ENCODE measurements around the gene UBE3C.
"Not testable (repeated sequence)": the region's sequence is repeated elsewhere in the genome, so short reads cannot be mapped to it uniquely, and the experiment has no call there.

The UBE3C gene

GRCh38 chr7:157130849-157131248, 7.9 kb upstream of the UBE3C start:
- DNase-seq (ENCODE audit: low read depth), result not testable (repeated sequence)

GRCh38 chr7:157132796-157133195, 5.9 kb upstream of the UBE3C start:
- no peak for DNase-seq (ENCODE audit: low read depth)

GRCh38 chr7:157133304-157133703, 5.4 kb upstream of the UBE3C start:
- DNase-seq (ENCODE audit: low read depth), result no peak

DNA sequence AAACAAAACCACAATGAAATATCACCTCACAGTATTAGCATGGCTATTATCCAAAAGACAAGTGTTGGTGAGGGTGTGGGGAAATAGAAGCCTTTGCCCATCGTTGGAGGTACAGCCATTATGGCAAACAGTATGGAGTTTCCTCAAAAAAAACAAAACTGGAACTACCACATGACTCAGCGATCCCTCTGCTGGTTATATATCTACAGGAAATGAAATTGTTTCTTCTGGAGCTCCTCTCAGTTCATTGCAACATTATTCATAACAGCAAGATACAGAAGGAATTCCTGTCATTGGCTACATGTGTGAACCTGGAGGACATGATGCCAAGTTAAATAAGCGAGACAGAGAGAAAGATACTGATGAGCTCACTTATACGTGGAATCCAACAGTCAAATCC, 2.4 kb upstream of the UBE3C start:
- DNase-seq (ENCODE audit: low read depth), result peak; percentile 42

- DNase-seq (ENCODE audit: low read depth), result no peak
Observed at GRCh38 chr7:157138101-157138423, 664 bp upstream of the UBE3C start.

DNA sequence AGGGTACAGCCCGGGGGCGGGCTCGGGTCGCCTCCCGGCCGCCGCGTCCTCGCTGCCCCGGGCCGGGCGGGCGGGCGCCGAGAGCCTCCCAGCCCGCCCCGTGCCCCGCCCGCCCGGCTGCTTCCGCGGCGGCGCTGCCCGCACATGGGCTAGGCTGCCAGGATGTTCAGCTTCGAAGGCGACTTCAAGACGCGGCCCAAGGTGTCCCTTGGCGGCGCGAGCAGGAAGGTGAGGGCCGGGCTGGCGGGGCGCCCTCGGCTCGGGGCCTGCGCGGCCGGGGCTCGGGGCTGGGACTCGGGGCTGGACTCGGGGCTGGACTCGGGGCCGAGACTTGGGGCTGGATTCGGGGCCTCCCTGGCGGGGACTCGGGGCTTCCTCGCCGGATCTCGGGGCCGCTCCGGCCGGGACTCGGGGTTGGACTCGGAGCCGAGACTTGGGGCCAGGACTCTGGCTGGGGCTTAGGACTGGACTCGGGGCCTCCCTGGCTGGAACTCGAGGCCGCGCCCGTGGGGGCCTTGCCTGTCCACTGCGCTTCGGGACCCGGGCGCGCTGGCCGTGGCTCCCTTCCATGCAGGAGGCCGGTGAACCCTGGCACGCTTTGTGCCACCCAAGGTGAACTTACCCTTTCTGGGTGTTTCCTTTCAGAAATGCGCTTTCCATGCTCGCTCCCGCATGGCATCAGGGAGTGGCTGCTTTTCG, 534 bp downstream of the UBE3C start:
- no peak for DNase-seq (ENCODE audit: low read depth)

DNA sequence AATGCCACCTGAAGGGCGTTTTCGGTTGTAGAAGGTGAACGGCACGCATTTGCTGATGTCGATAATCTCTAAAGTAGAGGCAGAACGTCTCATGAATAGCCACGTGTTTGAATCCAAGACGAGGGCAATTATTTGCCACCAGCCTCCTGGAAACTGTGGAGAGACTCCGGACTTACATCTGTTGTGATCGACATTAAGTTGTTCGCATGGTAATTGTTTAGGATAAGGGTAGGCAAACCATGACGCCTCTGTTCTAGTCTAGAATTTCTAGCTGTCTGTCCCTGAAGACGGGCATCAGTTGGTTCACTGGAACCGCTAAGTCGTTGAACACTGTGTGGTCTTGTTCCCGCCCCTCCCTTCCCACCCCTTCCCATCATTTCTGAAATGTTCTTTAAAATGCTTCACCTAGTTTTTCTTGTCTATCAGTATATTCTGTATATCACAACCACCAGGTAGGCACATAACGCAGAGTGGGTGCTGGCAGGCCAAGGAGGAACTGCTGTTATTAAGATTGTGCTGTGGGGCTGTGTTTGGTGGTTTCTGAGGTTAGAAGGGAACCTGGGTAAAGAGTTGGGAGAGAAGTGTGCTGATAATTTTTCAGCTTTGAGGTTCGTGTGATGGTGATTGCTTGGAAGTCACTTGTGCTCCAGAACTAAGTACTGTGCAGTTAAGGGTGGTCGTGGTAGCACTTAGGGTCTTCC, 1.2 kb downstream of the UBE3C start:
- DNase-seq (ENCODE audit: low read depth), result no peak

- no peak for DNase-seq (ENCODE audit: low read depth)
Observed at GRCh38 chr7:157140511-157140905, 1.8 kb downstream of the UBE3C start.

GRCh38 chr7:157141525-157142060, 2.9 kb downstream of the UBE3C start:
- DNase-seq (ENCODE audit: low read depth), result no peak

DNA sequence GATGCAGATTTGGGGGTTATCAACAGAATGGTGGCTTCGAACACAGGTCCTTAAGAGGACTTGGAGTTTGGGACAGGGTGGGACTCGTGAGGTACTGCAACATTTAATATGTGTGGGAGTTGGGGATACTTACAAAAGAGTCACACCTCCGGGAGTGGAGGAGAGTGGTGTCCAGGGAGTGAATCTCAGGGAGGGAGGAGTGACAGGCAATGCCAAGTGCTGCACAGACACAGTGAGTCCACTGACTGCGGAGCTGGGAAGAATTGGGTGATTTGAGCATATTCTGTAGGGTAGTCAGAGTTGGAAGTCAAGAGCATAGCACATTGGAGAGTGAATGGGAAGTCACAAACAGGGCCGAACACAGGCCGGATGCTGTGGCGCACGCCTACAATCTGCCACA, 5.1 kb downstream of the UBE3C start:
- DNase-seq (ENCODE audit: low read depth), result no peak

DNA sequence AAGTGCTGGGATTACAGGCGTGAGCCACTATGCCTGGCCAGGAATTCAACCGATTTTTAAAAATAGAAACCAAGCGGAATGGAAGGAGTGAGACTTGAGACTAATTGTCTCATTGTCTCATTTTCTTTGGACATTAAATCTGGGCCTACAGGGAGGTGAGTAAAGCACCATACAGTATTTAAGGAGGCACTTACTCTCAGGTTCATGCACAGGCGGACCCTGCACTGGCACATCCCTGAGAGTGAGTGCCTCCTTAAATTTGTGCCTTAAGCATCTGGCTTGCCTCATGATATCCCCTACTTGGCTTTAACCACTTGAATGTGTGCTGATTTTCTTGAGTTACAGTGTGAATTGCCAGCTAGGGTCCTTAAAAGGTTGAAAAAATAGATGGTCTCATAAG, 10.6 kb downstream of the UBE3C start:
- no peak for DNase-seq (ENCODE audit: low read depth)

GRCh38 chr7:157150882-157151281, 12.2 kb downstream of the UBE3C start:
- DNase-seq (ENCODE audit: low read depth), result peak; percentile 38

GRCh38 chr7:157151626-157152339, 13.1 kb downstream of the UBE3C start:
- no peak for DNase-seq (ENCODE audit: low read depth)

- DNase-seq (ENCODE audit: low read depth), result no peak
Observed at GRCh38 chr7:157152391-157152937, 13.7 kb downstream of the UBE3C start.

- no peak for DNase-seq (ENCODE audit: low read depth)
Observed at GRCh38 chr7:157153260-157153659, 14.5 kb downstream of the UBE3C start.

DNA sequence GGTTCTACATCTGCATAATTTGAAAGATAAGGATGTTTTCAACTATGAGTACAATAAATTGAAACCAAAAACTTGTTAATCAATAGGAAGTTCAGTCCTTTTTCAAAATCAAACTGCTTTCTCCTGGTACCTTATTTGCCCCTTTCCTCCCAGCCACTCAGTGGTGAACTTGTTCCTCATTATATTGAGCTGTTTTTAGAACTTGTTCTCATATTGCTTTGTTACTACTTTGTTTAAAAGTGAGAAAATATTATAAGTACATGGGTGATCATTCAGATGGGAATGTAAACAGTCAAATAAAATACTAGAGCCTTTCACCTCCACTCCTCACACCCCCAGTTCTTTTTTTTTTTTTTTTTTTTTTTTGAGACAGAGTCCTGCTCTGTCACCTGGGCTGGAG, 17.2 kb downstream of the UBE3C start:
- no peak for DNase-seq (ENCODE audit: low read depth)

DNA sequence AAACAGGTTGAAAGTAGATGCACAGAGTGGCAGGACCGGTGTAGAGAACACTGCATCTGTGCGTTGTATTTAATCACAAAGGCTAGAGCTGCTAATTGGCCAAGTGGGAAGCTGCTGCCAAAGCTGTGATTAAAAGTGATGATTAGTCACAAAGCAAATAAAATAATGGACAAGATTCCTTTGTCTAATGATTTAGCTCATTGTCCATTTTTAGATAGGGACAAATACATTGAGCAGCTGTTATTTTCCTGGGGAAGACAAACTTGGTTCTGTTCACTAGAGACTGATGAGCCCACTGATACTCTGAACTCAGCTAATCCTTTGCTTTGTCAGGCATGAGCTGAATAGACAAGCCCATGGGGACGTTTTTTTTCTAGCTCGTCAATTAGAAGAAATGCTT, 19.7 kb downstream of the UBE3C start:
- DNase-seq (ENCODE audit: low read depth), result no peak

DNA sequence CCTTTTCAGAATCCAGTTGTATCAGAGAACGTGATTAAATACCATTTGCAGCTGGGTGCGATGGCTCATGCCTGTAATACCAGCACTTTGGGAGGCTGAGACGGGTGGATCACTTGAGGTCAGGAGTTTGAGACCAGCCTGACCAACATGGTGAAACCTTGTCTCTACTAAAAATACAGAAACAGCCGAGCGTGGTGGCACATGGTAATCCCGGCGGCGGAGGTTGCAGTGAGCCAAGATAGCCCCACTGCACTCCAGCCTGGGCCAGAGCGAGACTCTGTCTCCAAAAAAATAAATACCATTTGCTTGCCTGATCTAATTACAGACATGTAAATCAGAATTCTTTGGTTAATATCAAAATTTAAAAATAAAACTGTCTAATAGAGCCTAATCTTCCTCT, 20.8 kb downstream of the UBE3C start:
- not testable (repeated sequence) for DNase-seq (ENCODE audit: low read depth)

- no peak for DNase-seq (ENCODE audit: low read depth)
Observed at GRCh38 chr7:157160433-157160832, 21.7 kb downstream of the UBE3C start.

GRCh38 chr7:157165987-157166386, 27.3 kb downstream of the UBE3C start:
- no peak for DNase-seq (ENCODE audit: low read depth)

DNA sequence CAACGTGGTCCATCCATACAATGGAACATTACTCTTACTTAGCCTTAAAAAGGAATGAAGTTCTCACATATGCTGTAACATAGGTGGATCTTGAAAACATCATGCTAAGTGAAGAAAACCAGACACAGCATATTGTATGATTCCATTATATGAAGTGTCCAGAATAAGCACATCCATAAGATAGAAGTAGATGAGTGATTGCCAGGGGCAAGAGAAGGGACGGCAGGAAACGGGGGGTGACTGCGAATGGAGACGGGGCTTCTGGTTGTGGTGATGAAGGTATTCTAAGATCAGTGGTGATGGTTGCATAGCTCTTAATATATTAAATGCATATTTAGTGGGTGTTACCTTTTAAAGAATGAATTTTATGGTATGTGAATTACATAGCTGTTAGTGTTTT, 29.8 kb downstream of the UBE3C start:
- no peak for DNase-seq (ENCODE audit: low read depth)

GRCh38 chr7:157176771-157177170, 38.0 kb downstream of the UBE3C start:
- no peak for DNase-seq (ENCODE audit: low read depth)

Measured in GM04504 (cell line).